ENCODE data around the gene PHF20. TPM values are rescaled to one million over a fixed set of nuclear protein-coding genes. Genes with fewer than 3 reads are reported as not detected.
"Not testable (repeated sequence)": the region's sequence is repeated elsewhere in the genome, so short reads cannot be mapped to it uniquely, and the experiment has no call there.

The PHF20 gene
- total and polyA plus RNA-seq, 8 donors = 9.4 to 20.3 (median 12.0) TPM

- peak; percentile 13 for FAIRE-seq
- H3K4me1 ChIP-seq = peaks cover 30 to 33% (median 30%) of the 10 kb centered on the region in 3 donors
- no peaks in the 10 kb centered on the region for H3K9me3 ChIP-seq
- peak; percentile 87 to 94 (median 90) for ATAC-seq
- H3K4me3 ChIP-seq = peak within 1 kb of the TSS; percentile 63 to 96 (median 74)
- H3K27ac ChIP-seq = peak within 1 kb of the TSS; percentile 99
- H3K27me3 ChIP-seq = no peaks in the 10 kb centered on the region
- DNase-seq = peak; percentile 97 to 100 (median 100)
- peak in 2 of 4 donors; percentile 8 to 28 for TF ChIP-seq CTCF (IDR thresholded peaks at IDR 0.05)
- WGBS, 2 donors = 0 to 1% methylated on average over 66 of the region's 66 CpGs
- intact Hi-C loops (cut with DNase I) = no loop called here
- H3K36me3 ChIP-seq = peaks cover 0 to 26% (median 10%) of the 10 kb centered on the region in 3 donors
Measured at GRCh38 chr20:35741892-35742740, 29.7 kb upstream of the PHF20 start, which contains the start of gene RBM39. Gene RBM39, minus strand, starts transcription at chr20:35742260. Its CDS starts 1,386 bp downstream, at chr20:35740874.

- H3K4me3 ChIP-seq = peak overlapping the region; percentile 28 to 96 (median 45)
- DNase-seq (peak in 1 of 6 donors; percentile 12), ATAC-seq (peak in 3 of 4 donors; percentile 4 to 25 (median 16)), FAIRE-seq (no peak)
- peaks cover 30 to 32% (median 30%) of the 10 kb centered on the region in 3 donors for H3K4me1 ChIP-seq
- TF ChIP-seq CTCF (IDR thresholded peaks at IDR 0.05) = no peak
- no peaks in the 10 kb centered on the region for H3K27me3 ChIP-seq
- intact Hi-C loops (cut with DNase I) = no loop called here
- peaks cover 0 to 18% (median 1%) of the 10 kb centered on the region in 3 donors for H3K36me3 ChIP-seq
- H3K9me3 ChIP-seq = no peaks in the 10 kb centered on the region
- H3K27ac ChIP-seq = peak overlapping the region; percentile 87 to 99 (median 95)
- WGBS, 2 donors = 1% methylated on average over 8 of the region's 8 CpGs
Measured at GRCh38 chr20:35742741-35743523, 28.9 kb upstream of the PHF20 start.

GRCh38 chr20:35743693-35744491 lies 27.9 kb upstream of the PHF20 start:
- peaks cover 0 to 8% (median 0%) of the 10 kb centered on the region in 3 donors for H3K36me3 ChIP-seq
- intact Hi-C loops (cut with DNase I) = no loop called here
- no peak for FAIRE-seq
- WGBS, 2 donors = 89% methylated on average over 15 of the region's 15 CpGs
- no peak for ATAC-seq
- DNase-seq = no peak
- peak overlapping the region in 1 of 4 donors; percentile 60 for H3K4me3 ChIP-seq
- no peaks in the 10 kb centered on the region for H3K9me3 ChIP-seq
- no peak for TF ChIP-seq CTCF (IDR thresholded peaks at IDR 0.05)
- H3K27me3 ChIP-seq = no peaks in the 10 kb centered on the region
- peak overlapping the region in 3 of 4 donors; percentile 94 to 99 (median 96) for H3K27ac ChIP-seq
- H3K4me1 ChIP-seq = peaks cover 20 to 22% (median 21%) of the 10 kb centered on the region in 3 donors

- WGBS, 2 donors = 88 to 96% methylated on average over 3 of the region's 3 CpGs
- H3K27ac ChIP-seq = peak overlapping the region in 2 of 4 donors; percentile 96 to 99
- FAIRE-seq; DNase-seq; H3K27me3 ChIP-seq; H3K9me3 ChIP-seq; H3K4me3 ChIP-seq; intact Hi-C loops (cut with DNase I); ATAC-seq; H3K36me3 ChIP-seq: not testable (repeated sequence)
- peaks cover 15 to 16% (median 16%) of the 10 kb centered on the region in 3 donors for H3K4me1 ChIP-seq
Measured at GRCh38 chr20:35744492-35744841, 27.3 kb upstream of the PHF20 start.

Measured in pancreas (tissue), 10 donors.